Measurements from ENCODE around the gene WRAP73.

The WRAP73 gene

DNA sequence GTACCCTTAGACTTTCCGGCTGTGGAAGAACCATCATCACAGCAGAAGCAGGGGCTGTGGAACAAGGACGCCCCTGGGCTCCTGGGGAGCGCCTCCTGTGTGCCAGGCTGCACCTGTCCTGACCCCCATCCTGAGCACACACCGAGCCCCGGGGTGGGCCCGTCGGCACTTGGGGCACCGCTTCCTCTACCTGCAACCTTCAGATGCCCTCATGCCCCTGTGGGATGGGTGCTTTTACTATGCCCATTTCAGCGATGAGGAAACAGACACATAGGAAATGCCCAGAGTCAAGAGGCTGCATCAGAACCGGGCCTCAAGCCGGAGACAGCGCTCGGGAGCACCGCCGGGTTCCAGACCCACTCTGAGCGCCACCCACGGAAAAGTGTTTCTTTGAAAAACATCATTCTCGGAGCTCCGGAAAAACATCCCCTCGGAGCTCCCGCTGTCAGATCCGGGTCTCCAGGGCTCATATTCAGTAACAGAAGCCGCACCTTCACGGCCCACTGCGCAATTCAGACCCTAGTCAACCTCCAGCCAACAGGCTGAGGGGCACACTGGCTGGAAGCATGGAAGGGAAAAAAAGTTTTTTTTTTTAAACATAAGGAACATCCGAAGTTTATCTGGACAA, 17.1 kb downstream of the WRAP73 start:
- TF ChIP-seq, protein P1, sequence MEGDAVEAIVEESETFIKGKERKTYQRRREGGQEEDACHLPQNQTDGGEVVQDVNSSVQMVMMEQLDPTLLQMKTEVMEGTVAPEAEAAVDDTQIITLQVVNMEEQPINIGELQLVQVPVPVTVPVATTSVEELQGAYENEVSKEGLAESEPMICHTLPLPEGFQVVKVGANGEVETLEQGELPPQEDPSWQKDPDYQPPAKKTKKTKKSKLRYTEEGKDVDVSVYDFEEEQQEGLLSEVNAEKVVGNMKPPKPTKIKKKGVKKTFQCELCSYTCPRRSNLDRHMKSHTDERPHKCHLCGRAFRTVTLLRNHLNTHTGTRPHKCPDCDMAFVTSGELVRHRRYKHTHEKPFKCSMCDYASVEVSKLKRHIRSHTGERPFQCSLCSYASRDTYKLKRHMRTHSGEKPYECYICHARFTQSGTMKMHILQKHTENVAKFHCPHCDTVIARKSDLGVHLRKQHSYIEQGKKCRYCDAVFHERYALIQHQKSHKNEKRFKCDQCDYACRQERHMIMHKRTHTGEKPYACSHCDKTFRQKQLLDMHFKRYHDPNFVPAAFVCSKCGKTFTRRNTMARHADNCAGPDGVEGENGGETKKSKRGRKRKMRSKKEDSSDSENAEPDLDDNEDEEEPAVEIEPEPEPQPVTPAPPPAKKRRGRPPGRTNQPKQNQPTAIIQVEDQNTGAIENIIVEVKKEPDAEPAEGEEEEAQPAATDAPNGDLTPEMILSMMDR (IDR thresholded peaks at IDR 0.05; ENCODE audit: low read depth, low read length, missing control alignments): no peak
- no peak overlapping the region for H3K4me3 ChIP-seq (ENCODE audit: low read depth, low read length)
- DNase-seq (ENCODE audit: low read depth): no peak
- in situ Hi-C loops (cut with HindIII; ENCODE audit: low sequenced_read_pairs): no loop called here

DNA sequence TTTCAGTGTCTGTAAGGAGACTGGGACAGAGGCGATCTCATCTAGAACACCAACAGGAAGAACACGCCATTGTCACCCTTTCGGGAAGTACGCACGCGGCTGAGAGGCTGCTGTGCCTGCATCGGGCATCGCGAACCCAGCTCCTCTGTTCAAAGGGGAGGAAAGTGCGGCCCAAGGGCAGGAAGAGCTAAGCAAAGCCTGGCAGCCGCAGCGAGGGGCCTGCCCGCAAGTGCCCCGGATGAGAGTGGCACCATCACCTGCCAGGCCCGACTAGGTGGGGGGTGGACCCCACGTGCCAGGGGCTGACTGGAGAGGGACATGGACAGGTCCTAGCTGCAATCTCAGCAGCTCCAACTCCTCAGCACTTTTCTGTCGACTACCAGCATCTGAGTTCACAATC, 17.6 kb downstream of the WRAP73 start:
- in situ Hi-C loops (cut with HindIII; ENCODE audit: low sequenced_read_pairs): no loop called here
- no peak overlapping the region for H3K4me3 ChIP-seq (ENCODE audit: low read depth, low read length)
- TF ChIP-seq, protein P1 (IDR thresholded peaks at IDR 0.05; ENCODE audit: low read depth, low read length, missing control alignments): no peak
- DNase-seq (ENCODE audit: low read depth): no peak

DNA sequence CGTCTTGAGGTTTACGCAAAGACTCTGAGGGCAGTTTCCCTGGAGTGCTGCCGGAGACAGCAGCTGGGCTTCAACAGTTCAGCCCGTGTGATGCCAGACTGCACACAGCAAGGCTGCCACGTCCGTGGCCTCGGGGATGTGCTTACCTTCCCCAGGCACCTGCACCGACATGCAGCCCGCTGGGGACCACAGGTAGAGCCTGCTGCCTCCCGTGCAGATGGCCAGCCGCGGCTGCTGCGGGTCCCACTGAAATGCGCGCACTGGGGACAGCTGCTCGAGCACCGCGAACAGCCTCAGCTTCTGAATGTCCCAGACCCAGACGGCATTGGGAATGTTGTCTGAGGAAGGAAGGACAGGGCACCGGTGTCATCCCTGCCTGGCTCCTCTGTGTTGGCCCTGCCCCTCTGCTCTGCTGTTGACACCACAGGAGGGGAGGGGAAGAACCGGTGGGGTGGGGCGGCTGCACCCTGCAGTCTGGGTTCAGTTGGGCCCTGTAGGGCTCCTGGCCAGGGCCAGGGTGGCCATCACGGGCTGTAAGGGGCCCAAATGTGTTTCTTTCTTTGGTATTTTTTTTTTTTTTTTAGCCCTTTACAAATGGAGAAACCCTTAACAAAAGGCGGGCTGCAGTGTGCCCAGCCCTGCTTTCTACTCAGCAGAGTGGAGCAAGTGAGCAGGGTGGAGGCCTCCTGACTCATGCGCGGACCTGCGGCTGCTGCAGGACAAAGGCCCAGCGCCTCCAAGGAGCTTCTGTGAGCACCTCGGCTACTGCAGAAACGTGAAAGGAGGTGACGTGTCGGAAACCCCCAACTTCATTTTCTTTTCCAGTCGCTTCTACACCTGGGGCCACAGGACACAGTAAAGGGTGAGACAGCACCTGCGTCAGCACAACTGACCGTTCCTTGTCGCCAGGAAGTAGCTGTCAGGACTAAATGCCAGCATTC, 18.3 kb downstream of the WRAP73 start:
- DNase-seq (ENCODE audit: low read depth): no peak
- TF ChIP-seq, protein P1 (IDR thresholded peaks at IDR 0.05; ENCODE audit: low read depth, low read length, missing control alignments): no peak
- no peak overlapping the region for H3K4me3 ChIP-seq (ENCODE audit: low read depth, low read length)
- in situ Hi-C loops (cut with HindIII; ENCODE audit: low sequenced_read_pairs): no loop called here

DNA sequence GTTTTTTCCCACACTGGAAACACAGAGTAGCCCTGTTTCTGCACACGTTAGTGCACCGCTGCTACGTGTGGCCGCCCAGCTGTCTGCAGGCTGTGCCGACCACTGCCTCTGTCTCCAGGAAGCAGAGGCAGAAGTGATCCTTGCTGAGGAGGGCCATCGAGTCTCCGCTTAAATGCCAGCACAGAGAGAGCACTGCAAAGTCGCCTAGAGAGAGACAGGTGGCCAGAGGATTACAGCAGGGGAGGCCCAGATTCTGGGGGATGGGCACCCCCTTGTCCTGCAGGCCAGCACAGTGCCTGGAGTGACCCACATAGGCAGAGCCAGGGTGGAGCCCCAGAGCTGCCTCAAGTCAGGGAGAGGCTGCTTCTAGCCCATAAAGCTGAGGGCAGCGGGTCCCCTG, 19.0 kb downstream of the WRAP73 start:
- in situ Hi-C loops (cut with HindIII; ENCODE audit: low sequenced_read_pairs): no loop called here
- H3K4me3 ChIP-seq (ENCODE audit: low read depth, low read length): no peak overlapping the region
- no peak for DNase-seq (ENCODE audit: low read depth)
- TF ChIP-seq, protein P1 (IDR thresholded peaks at IDR 0.05; ENCODE audit: low read depth, low read length, missing control alignments): no peak

DNA sequence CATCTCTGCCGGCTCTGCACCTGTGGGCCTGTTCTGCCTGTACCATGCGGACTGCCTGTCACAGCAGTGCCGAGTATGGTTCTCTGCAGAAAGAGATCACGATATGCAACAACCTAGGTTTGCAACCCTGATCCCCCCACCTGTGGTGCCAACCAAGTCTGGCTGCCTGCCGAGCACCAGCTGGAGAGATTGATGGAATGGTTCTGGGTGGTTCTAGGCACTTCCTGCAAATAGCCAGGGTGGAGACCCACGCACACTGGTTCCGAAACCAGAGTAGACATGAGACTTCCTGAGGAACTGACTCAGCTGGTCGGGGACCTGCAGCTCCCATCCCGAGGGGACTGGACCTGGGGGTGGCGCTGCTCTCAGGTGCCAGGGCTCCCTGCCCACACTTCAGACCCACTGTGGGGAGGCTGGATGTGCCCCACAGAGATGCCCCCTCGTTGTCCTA, 19.7 kb downstream of the WRAP73 start:
- DNase-seq (ENCODE audit: low read depth): no peak
- TF ChIP-seq, protein P1 (IDR thresholded peaks at IDR 0.05; ENCODE audit: low read depth, low read length, missing control alignments): no peak
- in situ Hi-C loops (cut with HindIII; ENCODE audit: low sequenced_read_pairs): no loop called here
- no peak overlapping the region for H3K4me3 ChIP-seq (ENCODE audit: low read depth, low read length)

DNA sequence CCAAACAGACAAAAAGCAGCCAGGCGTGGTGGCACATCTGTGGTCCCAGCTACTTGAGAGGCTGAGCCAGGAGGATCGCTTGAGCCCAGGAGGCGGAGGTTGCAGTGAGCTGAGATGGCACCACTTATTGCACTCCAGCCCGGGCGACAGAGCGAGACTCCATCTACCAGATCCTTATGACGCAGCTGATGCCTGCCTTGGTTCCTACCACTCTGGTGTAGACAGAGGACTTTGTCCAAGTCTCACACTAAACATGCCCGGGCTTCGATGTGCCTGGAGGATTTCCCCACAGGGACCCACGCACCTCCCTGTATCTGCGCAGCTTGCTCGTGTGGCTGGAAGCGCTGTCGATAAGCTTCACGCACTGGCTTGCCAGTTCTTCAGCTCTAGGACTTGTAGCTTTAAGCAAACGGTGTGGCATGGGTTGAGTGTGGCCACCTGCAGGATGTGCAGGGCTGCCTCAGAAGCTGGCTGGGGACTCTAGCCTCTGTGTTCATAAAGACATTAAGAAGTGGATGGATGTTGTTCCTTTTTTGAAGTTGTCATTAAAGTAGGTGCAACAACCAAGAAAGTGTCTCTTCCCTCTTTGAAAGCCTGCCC, 20.2 kb downstream of the WRAP73 start:
- TF ChIP-seq, protein P1 (IDR thresholded peaks at IDR 0.05; ENCODE audit: low read depth, low read length, missing control alignments): no peak
- no peak for DNase-seq (ENCODE audit: low read depth)
- H3K4me3 ChIP-seq (ENCODE audit: low read depth, low read length): no peak overlapping the region
- in situ Hi-C loops (cut with HindIII; ENCODE audit: low sequenced_read_pairs): no loop called here
